Cardiac muscle cell (in vitro differentiated cells and primary cell): ENCODE data around the gene PRXL2B. TPM values are rescaled to one million over a fixed set of nuclear protein-coding genes. Genes with fewer than 3 reads are reported as not detected.

Source experiments
- DNase-seq, 2 donors: peaks; one replicate each; pipeline versions ENCODE4 v3.0.0 to v3.0.0-alpha.2; 2010 to 2017; ENCODE audit warnings: low read depth in 1 of 2, low spot score in 1 of 2
- H3K27ac ChIP-seq: fragments of 200-600 bp; sonication (generic); 2 replicates; pipeline ENCODE4 v1.5.1; 2016
- H3K27me3 ChIP-seq: fragments of 200-600 bp; sonication (generic); 2 replicates; pipeline ENCODE4 v1.6.0; 2016; ENCODE audit warnings: control low read depth
- H3K36me3 ChIP-seq: fragments of 200-600 bp; sonication (generic); 2 replicates; pipeline ENCODE4 v1.5.1; 2016; ENCODE audit warnings: control low read depth
- H3K4me1 ChIP-seq: fragments of 200-600 bp; sonication (generic); 2 replicates; pipeline ENCODE4 v1.8.1; 2017; ENCODE audit warnings: low read depth, mild to moderate bottlenecking, mixed run types
- H3K4me3 ChIP-seq: fragments of 200-600 bp; sonication (generic); 2 replicates; pipeline ENCODE4 v1.5.1; 2016; ENCODE audit warnings: mild to moderate bottlenecking
- H3K9me3 ChIP-seq: fragments of 200-600 bp; sonication (generic); 2 replicates; pipeline ENCODE4 v1.5.1; 2017; ENCODE audit warnings: low read depth, mild to moderate bottlenecking, control low read depth
- polyA plus RNA-seq: library from polyadenylated mRNA; unstranded; fragments of >200 nt; fragmentation: Nextera tagmentation; extraction: Ambion mirVana; gene quantifications from 2 replicates; pipeline ENCODE4 v1.2.1, GENCODE V29; 2016
- total RNA-seq: library from RNA; depleted of rRNA; stranded (reverse); fragments of >200 nt; gene quantifications from 2 replicates; pipeline ENCODE4 v1.2.3, GENCODE V29; 2016
- TF ChIP-seq, protein P1 (sequence below): IDR thresholded peaks from 2 replicates; pipeline ENCODE4 v1.5.1; 2012; ENCODE audit warnings: low read depth, mild to moderate bottlenecking, low read length

The PRXL2B gene
- total and polyA plus RNA-seq, 2 experiments from 2014 or later, result 53.0 to 59.5 TPM

GRCh38 chr1:2606396-2606880 is 19.9 kb downstream of the PRXL2B start:
- H3K4me1 ChIP-seq, result no peaks in the 10 kb centered on the region
- H3K27ac ChIP-seq, result no peak overlapping the region
- DNase-seq, result no peak
- H3K4me3 ChIP-seq, result no peak overlapping the region
- TF ChIP-seq, protein P1, sequence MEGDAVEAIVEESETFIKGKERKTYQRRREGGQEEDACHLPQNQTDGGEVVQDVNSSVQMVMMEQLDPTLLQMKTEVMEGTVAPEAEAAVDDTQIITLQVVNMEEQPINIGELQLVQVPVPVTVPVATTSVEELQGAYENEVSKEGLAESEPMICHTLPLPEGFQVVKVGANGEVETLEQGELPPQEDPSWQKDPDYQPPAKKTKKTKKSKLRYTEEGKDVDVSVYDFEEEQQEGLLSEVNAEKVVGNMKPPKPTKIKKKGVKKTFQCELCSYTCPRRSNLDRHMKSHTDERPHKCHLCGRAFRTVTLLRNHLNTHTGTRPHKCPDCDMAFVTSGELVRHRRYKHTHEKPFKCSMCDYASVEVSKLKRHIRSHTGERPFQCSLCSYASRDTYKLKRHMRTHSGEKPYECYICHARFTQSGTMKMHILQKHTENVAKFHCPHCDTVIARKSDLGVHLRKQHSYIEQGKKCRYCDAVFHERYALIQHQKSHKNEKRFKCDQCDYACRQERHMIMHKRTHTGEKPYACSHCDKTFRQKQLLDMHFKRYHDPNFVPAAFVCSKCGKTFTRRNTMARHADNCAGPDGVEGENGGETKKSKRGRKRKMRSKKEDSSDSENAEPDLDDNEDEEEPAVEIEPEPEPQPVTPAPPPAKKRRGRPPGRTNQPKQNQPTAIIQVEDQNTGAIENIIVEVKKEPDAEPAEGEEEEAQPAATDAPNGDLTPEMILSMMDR, result no peak
- no peaks in the 10 kb centered on the region for H3K36me3 ChIP-seq
- H3K9me3 ChIP-seq, result no peaks in the 10 kb centered on the region
- no peaks in the 10 kb centered on the region for H3K27me3 ChIP-seq

DNA sequence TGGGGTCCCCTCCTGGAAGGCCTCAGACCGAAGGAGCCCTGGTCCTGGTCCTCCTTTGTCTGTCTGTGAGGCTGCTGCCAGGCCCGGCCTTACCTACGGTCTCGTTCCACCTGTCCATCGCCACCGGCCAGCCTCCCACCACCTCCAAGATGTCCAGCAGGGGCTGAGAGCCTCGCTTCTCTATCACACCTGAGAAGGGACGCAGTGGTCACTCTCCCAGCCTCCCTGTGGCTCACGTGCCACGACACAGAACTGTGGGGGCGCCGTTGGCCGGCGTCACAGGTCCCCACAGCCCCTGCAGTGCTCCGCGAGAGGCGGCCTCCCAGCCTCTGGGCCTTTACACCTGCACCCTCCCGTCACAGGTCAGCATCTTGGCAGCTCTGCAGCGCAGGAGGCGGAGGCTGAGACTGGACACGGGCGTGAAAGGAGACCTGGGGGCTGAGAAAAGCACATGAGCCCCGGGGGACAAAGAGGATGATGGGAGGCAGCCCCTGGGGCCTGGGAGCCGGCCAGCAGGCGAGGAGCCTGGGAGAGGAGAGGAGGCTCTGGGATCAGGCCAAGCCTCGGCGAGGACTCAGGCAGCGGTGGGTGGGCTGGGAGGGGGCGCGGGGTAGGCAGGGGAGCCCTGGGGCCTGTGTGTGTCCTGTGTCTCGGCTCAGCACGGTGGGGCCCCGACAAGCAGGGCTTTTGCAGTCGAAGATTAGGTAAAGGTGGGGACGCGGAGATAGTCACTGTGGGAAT is 20.5 kb downstream of the PRXL2B start:
- Histone ChIP-seq H3K27ac (no peak overlapping the region), H3K27me3 (no peaks in the 10 kb centered on the region), H3K4me1 (no peaks in the 10 kb centered on the region), H3K9me3 (no peaks in the 10 kb centered on the region), H3K36me3 (no peaks in the 10 kb centered on the region), H3K4me3 (no peak overlapping the region)
- DNase-seq, result no peak
- TF ChIP-seq, protein P1, result no peak

- peak in 1 of 2 donors; percentile 7 for DNase-seq
- H3K27me3 ChIP-seq, result no peaks in the 10 kb centered on the region
- no peaks in the 10 kb centered on the region for H3K4me1 ChIP-seq
- TF ChIP-seq, protein P1, result no peak
- no peaks in the 10 kb centered on the region for H3K36me3 ChIP-seq
- H3K9me3 ChIP-seq, result no peaks in the 10 kb centered on the region
- H3K4me3 ChIP-seq, result no peak overlapping the region
- no peak overlapping the region for H3K27ac ChIP-seq
These were observed 21.1 kb downstream of the PRXL2B start for GRCh38 chr1:2607641-2608091.

DNA sequence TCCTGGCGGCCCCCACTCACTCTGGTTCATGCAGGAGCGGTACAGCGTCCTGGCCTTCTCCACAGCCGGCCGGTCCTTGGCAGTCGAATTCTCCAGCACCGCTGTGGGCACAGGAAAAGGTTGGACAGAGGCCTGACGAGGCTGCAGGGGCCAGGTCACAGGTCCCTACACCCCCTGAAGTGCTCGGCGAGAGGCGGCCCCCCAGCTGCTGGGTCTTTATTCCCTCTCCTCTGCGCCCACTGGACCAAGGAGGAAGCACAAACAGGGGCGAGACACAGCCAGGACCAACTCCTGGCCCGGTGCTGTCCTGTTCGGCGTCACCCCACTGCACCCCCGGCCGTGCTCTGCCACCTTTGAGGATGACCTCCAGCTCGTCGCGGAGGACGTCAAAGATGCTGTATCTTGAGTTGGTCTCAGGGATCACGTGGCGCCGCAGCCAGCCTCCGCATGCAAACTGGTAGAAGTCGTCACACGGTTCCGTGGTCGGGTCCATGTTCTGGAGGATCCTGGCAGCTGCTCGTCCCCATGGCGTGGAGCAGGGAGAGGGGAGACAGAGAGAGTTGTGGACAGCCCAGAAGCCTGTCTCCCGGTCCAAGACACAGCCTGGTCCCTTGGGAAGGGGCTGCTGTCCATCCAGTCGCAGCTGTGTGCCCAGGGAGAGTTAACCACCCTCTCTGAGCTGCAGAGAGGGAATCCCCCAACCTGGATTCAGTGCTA is 22.9 kb downstream of the PRXL2B start:
- DNase-seq, result no peak
- Histone ChIP-seq H3K4me1 (no peaks in the 10 kb centered on the region), H3K4me3 (no peak overlapping the region), H3K27ac (no peak overlapping the region), H3K27me3 (no peaks in the 10 kb centered on the region), H3K36me3 (no peaks in the 10 kb centered on the region), H3K9me3 (no peaks in the 10 kb centered on the region)
- TF ChIP-seq, protein P1, result no peak

DNA sequence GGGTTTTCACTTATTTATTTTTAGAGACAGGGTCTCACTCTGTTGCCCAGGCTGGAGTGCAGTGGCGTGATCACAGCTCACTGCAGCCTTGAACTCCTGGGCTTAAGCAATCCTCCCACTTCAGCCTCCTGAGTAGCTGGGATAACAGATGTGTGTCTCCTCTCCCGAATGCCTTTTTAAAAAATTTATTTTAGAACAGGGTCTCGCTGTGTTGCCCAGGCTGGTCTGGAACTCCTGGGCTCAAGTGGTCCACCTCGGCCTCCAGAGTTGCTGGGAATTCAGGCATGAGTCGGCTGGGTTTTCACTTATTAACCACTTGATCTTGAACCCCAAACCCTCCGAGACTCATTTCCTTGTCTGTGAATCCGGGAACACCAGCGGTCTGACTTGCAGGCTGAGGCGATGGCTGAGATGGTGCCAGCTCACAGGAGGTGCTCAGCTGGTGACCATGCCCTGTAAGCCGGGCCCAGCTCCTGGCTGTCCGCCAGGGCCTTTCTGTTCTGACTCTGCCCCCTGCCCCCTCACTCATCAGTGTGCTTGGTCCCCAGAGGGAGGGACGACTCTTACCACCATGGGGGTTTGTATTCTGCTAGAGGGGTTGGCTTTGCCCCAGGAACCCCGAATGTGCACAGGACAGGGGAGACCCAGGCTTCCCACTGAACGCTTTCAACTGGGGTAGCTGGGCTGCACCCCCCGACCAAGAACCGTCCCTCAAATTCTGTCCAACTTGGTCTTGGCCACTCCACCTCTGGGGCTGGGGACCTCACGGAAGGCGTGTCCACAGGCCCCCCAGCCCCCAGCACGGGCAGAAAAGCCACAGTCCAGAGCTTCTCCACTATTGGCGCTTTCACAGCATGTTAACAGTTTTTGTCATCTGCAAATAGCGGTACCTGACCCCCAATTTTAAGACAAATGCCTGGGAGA is 23.7 kb downstream of the PRXL2B start:
- H3K27me3 ChIP-seq, result no peaks in the 10 kb centered on the region
- no peak overlapping the region for H3K27ac ChIP-seq
- H3K4me1 ChIP-seq, result no peaks in the 10 kb centered on the region
- H3K9me3 ChIP-seq, result no peaks in the 10 kb centered on the region
- no peak overlapping the region for H3K4me3 ChIP-seq
- no peak for DNase-seq
- H3K36me3 ChIP-seq, result no peaks in the 10 kb centered on the region
- TF ChIP-seq, protein P1, result no peak
